PC-3 (cell line): ENCODE results near the gene GPC3.

ENCODE experiments used
- EZH2 ChIP-seq: fragments of 300-600 bp; sonication (generic); IDR thresholded peaks from one replicate; pipeline ENCODE4 v1.6.1; 2017; ENCODE audit warnings: antibody characterized with exemption, mild to moderate bottlenecking, low read length; ENCODE audit not compliant: unreplicated experiment
- TF ChIP-seq, protein P1 (sequence below): fragments of 300-600 bp; sonication (generic); conservative IDR thresholded peaks from 2 replicates; pipeline ENCODE4 v1.5.1; 2017; ENCODE audit warnings: antibody characterized with exemption, low read depth, mild to moderate bottlenecking, low read length

DNA sequence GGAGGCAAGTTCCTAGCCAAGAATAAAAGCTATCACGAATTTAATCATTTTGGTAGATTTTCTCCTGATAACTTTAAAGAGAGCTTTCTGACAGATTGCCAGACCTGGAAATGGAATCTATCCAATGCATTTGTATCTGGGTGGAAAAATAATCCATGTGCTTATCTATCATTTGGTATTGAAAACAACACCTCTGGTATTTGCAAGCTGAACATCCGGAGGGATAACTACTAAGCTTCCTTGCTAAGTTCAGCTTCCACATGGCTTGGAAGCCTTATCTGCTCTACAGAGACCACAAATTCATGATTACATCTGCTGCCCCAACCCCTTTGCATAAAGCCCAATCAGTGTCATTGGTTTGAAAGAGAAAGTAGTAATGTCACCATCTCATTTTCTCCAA is 230.7 kb downstream of the GPC3 start:
- TF ChIP-seq, protein P1, sequence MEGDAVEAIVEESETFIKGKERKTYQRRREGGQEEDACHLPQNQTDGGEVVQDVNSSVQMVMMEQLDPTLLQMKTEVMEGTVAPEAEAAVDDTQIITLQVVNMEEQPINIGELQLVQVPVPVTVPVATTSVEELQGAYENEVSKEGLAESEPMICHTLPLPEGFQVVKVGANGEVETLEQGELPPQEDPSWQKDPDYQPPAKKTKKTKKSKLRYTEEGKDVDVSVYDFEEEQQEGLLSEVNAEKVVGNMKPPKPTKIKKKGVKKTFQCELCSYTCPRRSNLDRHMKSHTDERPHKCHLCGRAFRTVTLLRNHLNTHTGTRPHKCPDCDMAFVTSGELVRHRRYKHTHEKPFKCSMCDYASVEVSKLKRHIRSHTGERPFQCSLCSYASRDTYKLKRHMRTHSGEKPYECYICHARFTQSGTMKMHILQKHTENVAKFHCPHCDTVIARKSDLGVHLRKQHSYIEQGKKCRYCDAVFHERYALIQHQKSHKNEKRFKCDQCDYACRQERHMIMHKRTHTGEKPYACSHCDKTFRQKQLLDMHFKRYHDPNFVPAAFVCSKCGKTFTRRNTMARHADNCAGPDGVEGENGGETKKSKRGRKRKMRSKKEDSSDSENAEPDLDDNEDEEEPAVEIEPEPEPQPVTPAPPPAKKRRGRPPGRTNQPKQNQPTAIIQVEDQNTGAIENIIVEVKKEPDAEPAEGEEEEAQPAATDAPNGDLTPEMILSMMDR: no peak
- no peak for TF ChIP-seq EZH2
